Rectal smooth muscle tissue (tissue), 1 donor: Measurements from ENCODE around the gene SPEM3.
"Not testable (repeated sequence)": the region's sequence is repeated elsewhere in the genome, so short reads cannot be mapped to it uniquely, and the experiment has no call there.

Experiments
- H3K27ac ChIP-seq: one replicate; pipeline ENCODE4 v1.7.0; 2013; ENCODE audit warnings: low read depth, low read length, inconsistent platforms
- H3K27me3 ChIP-seq: one replicate; pipeline ENCODE4 v1.7.0; 2013; ENCODE audit warnings: low read length; ENCODE audit not compliant: control insufficient read depth, insufficient read depth
- H3K36me3 ChIP-seq: one replicate; pipeline ENCODE4 v1.7.0; 2013; ENCODE audit warnings: low read length; ENCODE audit not compliant: control insufficient read depth, insufficient read depth
- H3K4me1 ChIP-seq: one replicate; pipeline ENCODE4 v1.7.0; 2013; ENCODE audit warnings: low read length; ENCODE audit not compliant: control insufficient read depth, insufficient read depth
- H3K4me3 ChIP-seq: one replicate; pipeline ENCODE4 v1.7.0; 2013; ENCODE audit warnings: low read length
- H3K9ac ChIP-seq: one replicate; pipeline ENCODE4 v1.7.0; 2013; ENCODE audit warnings: low read length

SPEM3 gene

DNA sequence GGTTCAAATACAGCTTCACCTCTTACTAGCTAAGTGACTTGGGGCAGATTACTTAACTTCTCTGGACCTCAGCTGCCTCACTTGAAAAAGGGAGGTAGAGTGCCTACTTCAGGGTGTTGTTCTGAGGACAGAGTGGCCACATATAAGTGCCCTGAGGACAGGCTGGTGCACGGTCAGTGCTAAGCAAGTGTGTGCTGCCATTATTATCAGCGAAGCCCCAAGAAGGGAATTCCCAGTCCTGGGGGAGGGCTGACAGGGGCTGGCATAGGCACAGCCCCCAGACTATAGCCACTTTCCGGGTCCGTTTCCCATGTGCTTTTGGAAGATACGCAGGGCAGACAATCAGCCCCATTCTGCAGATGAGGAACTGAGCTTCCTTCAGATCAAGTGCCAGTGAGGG is 48.3 kb downstream of the SPEM3 start:
- Histone ChIP-seq H3K27me3 (no peaks in the 10 kb centered on the region), H3K36me3 (no peaks in the 10 kb centered on the region), H3K4me1 (peaks cover 21% of the 10 kb centered on the region), H3K9ac (no peak overlapping the region), H3K27ac (peak overlapping the region; percentile 99), H3K4me3 (peak overlapping the region; percentile 88)

DNA sequence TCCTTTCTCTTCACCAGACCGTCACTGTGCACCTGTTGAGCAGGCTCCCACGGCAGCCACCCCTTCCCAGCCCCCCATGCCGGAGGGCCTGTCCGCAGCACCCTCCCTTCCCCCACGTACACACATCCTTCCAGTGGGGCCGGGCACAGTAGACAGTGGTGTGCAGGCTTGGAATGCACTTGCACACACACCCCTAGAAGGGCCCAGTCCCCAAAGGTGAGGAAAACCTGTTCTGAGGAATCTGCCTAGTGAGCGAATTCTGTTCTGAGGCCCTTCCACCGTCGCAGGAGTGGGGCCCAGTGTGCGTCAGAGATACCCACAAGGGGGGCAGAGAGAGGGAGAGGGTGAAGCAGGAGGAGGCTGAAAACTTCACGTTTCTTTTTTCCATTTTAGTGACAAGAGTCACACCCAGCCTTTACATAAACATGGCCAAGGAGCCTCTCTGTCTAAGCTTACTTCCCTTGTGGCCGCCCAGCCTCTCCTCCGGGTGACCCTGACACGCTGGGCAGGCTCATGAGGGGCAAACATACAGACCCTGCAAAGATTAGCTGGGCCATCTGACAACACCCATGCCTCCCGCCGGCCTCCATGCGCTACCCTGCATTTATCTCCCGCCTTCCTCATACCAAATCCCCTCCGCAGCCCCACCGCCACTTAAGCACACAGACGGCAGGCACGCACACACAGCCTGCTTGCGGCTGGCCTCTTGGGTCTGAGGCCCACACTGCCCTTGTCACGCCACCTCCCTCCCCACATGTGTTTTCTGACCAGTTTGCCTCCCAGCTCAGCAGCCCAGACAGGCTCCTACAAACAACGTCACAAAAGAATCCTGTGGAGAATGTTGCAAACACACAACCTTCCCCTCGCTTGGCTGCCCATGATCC is 49.0 kb downstream of the SPEM3 start:
- H3K4me1 ChIP-seq, result peaks cover 21% of the 10 kb centered on the region
- peak overlapping the region; percentile 88 for H3K4me3 ChIP-seq
- H3K27ac ChIP-seq, result peak overlapping the region; percentile 99
- H3K36me3 ChIP-seq, result no peaks in the 10 kb centered on the region
- peak overlapping the region; percentile 16 for H3K9ac ChIP-seq
- H3K27me3 ChIP-seq, result no peaks in the 10 kb centered on the region

DNA sequence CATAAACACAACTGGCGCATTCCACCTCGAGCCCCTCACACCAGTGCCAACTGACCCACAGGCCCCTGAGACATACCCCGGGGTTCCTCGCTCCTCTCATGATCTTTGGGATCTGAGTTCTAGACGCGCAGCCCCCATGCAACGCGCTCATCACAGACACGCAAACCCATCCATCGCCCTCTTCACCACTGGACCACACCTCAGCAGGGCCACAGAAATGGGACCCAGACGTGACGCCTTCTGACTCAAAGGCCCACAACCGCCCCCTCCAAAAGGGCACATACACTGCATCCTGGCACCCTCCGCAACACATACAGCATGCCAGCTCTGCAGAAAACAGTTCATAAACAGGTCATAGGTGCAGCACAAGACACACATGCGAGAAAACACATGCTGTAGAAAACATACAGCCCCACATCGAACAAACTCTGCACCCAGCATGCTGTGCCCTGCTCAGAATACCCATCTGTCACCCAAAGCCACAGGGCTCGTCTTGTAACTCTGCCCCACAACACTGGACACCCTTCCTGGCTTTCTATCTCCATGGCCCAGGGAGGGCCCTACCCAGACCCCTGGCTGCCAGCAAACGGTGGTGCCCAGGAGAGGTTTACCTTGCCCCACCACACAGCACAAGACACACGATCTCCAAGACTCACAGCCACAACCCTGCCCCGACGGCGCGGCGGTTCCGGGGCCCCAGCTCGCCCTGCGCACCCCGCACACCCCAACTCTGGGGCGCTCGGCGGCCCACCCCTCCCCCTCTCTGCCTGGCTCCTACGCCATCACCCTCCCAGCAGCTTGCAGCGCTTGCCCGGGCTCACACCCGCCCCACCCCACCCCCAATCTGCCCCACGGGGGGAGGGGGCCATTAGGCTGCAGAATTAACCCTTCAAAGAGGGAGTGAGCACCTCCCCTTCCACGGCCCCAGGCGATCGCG is 49.9 kb downstream of the SPEM3 start:
- peaks cover 25% of the 10 kb centered on the region for H3K4me1 ChIP-seq
- H3K27me3 ChIP-seq, result no peaks in the 10 kb centered on the region
- no peaks in the 10 kb centered on the region for H3K36me3 ChIP-seq
- peak overlapping the region; percentile 99 for H3K27ac ChIP-seq
- peak overlapping the region; percentile 88 for H3K4me3 ChIP-seq
- H3K9ac ChIP-seq, result peak overlapping the region; percentile 85

DNA sequence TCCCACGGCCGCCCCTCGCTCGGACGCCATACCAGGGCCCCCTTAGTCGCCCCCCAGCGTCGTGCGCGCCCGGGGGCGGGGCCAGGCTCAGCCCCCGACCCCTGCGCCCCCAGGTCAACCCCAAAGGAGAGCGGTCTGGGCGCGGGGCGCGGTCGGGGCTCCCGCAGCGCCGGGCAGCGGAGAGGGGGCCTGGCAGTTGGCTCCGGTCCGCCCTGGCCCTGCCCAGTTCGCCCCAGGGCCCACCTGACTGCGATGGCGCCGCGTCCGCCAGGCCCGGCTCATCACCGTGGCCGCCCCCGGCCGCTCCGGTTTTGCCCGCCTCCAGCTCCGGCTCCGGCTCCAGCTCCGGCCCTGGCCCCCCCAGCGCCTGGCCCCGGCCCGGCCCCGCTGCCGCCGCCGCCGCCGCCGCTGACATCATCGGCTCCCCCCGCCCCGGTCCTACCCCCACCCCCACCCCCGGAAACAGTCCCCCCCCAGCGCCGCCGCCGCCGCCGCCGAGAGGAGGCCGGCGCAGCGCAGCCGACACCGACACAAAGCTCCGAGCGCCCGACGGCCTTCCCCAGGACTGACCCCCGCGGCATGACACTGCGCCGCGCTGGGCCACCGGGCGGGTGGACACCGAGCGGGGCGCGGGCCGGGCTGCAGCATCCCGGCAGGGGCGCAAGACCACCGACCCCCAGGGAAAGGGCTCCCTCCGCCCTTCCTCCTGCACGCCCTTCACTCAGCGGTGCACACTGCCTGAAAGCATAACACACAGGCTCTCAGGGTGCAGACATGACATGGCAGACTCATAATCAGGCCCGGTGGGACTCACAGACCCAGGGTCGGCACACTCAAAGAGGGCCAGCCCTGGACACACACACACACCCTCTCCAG is 50.8 kb downstream of the SPEM3 start, which contains the start of gene ZBTB4:
TSS of gene ZBTB4 (minus strand) at position 419 of the 876 bp plus-strand sequence. CDS start 12,830 bp downstream, outside the sequence.
- peaks cover 25% of the 10 kb centered on the region for H3K4me1 ChIP-seq
- H3K27me3 ChIP-seq, result no peaks in the 10 kb centered on the region
- peak within 1 kb of the TSS; percentile 88 for H3K4me3 ChIP-seq
- peak within 1 kb of the TSS; percentile 99 for H3K27ac ChIP-seq
- H3K36me3 ChIP-seq, result no peaks in the 10 kb centered on the region
- H3K9ac ChIP-seq, result peak within 1 kb of the TSS; percentile 99

DNA sequence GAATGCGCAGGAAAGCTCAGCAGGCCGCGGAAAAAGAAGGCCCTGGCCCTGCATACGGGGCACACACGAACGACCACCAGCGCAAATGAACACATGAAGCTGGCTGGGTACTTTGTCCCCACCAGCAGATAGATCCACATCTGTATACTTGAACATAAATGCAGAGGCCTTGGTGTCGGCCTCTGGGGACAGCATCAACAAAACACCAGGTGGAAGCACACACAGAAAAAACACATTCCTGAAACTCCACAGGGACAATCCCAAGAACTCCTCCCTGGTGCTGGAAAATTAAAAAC is 51.4 kb downstream of the SPEM3 start:
- Histone ChIP-seq H3K27me3 (no peaks in the 10 kb centered on the region), H3K4me1 (peaks cover 25% of the 10 kb centered on the region), H3K4me3 (peak overlapping the region; percentile 79), H3K9ac (peak overlapping the region; percentile 99), H3K36me3 (no peaks in the 10 kb centered on the region), H3K27ac (peak overlapping the region; percentile 97)

DNA sequence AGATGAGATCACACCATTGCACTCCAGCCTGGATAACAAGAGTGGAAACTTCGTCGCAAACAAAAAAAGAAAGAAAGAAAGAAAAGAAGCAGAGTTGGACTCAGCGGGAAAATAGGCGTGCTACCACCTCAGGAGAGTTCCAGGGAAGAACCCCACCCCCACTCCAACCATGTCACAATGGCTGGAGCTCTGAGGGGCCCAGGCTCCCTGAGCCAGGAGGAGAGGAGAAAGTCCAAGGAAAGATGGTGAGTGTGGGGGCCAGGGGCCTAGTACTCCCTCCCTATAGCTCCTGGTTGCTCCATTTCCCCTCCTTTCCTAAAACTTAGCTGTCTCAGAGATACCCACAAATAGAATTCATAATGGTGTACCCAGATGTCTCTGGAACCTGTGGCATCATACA is 52.6 kb downstream of the SPEM3 start, which contains the start of gene SLC35G6:
TSS of gene SLC35G6 (plus strand) at position 172 of the 400 bp plus-strand sequence. CDS start at position 243, 71 bp downstream.
- not testable (repeated sequence) for H3K9ac ChIP-seq, H3K36me3 ChIP-seq, H3K27me3 ChIP-seq, H3K4me3 ChIP-seq
- Histone ChIP-seq H3K4me1 (peaks cover 29% of the 10 kb centered on the region), H3K27ac (peak within 1 kb of the TSS; percentile 97)

DNA sequence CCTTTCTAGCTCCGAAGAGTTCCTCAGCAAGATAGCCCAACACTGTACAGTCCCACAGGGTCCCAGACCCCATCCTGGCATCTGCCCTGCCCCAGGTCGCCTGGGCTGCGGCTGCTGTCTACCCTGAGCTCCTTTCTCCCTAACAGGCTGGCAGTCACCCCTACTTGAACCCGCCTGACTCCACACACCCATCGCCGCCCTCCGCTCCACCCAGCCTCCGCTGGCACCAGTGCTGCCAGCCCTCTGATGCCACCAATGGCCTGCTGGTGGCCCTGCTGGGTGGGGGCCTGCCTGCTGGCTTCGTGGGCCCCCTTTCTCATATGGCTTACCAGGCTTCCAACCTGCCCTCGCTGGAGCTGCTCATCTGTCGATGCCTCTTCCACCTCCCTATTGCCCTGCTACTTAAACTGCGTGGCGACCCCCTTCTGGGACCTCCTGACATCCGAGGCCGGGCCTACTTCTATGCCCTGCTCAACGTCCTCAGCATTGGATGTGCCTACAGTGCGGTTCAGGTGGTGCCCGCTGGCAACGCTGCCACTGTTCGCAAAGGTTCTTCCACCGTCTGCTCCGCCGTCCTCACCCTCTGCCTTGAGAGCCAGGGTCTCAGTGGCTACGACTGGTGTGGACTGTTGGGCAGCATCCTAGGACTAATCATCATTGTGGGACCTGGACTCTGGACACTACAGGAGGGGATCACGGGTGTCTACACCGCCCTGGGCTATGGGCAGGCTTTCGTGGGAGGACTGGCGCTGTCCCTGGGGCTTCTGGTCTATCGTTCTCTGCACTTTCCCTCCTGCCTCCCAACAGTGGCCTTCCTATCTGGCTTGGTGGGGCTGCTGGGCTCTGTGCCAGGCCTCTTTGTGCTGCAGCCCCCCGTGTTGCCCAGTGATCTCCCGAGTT is 53.4 kb downstream of the SPEM3 start:
- Histone ChIP-seq H3K27ac (peak overlapping the region; percentile 100), H3K4me1 (peaks cover 24% of the 10 kb centered on the region)
- H3K36me3 ChIP-seq, H3K4me3 ChIP-seq, H3K9ac ChIP-seq, H3K27me3 ChIP-seq: not testable (repeated sequence)
